Activated CD4-positive, alpha-beta T cell treated with anti-CD3 and anti-CD28 coated beads, Interleukin-2, amount 10 ng/mL, durations not matched to agents 24 days and 14 days (primary cell): ENCODE results near the gene ZMAT5. TPM values are rescaled to one million over a fixed set of nuclear protein-coding genes. Genes with fewer than 3 reads are reported as not detected.

Experiments
- DNase-seq: peaks from one replicate; pipeline ENCODE4 v3.0.0; 2022
- H3K27ac Mint-ChIP-seq: one replicate; pipeline ENCODE4 v1.8.0; 2022; ENCODE audit warnings: mild to moderate bottlenecking, mixed read lengths
- H3K27me3 Mint-ChIP-seq: one replicate; pipeline ENCODE4 v1.8.0; 2022; ENCODE audit warnings: mixed read lengths
- H3K36me3 Mint-ChIP-seq: one replicate; pipeline ENCODE4 v1.8.0; 2022; ENCODE audit warnings: low read depth, mild to moderate bottlenecking, mixed read lengths
- H3K4me1 Mint-ChIP-seq: one replicate; pipeline ENCODE4 v1.8.0; 2021; ENCODE audit warnings: mixed read lengths
- H3K4me3 Mint-ChIP-seq: one replicate; pipeline ENCODE4 v1.8.0; 2022; ENCODE audit warnings: mild to moderate bottlenecking, moderate library complexity, mixed read lengths
- H3K9me3 Mint-ChIP-seq: one replicate; pipeline ENCODE4 v1.8.0; 2021; ENCODE audit warnings: mixed read lengths
- intact Hi-C: fragments of 100-400 bp; cut with micrococcal nuclease; formaldehyde crosslinking; loops from one replicate; pipeline ENCODE4 v1.15.1; 2023
- total RNA-seq: library from RNA; stranded (reverse); gene quantifications from 2 replicates; pipeline ENCODE4 v1.2.3, GENCODE V29; 2022

Gene ZMAT5
- total RNA-seq, result 24.9 and 26.1 TPM in 2 replicates

DNA sequence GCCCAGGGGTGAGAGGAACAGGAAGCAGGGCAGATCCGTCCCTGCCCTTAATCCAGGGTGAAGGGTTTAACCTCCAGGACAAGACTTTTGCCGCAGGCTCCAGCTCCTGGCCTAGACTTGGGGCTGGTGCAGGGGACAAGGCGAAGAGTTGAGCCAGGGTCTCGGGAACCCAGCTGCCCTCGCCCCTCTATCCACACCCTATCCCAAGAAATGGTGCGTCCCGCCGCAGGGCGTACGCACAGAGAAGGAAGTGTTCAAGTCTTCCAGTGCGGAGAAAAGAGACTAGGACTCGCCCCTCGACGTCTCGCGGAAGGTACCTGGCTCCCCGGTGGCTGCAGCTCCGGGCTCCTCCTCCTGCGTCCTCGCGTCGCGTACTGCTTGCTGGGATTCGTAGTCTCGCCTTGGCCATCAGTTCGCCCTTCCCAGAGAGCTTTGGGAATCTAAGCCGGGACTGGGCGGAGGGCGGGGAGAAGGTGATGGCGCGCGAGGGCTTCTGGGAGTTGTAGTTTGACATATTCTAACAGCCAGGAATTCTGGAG, at the start of gene ZMAT5:
Gene ZMAT5 (minus strand): TSS at position 376 of the 539 bp plus-strand sequence. CDS start 18,463 bp downstream, outside the sequence.
- intact Hi-C loops, result loop anchor here (1.0 to 10.0 kb wide), 7 partner anchors 72 to 1202 kb away; partner anchors contain the start of genes ASCC2, MORC2, MTFP1 and MTMR3
- no peaks in the 10 kb centered on the region for H3K9me3 Mint-ChIP-seq

DNA sequence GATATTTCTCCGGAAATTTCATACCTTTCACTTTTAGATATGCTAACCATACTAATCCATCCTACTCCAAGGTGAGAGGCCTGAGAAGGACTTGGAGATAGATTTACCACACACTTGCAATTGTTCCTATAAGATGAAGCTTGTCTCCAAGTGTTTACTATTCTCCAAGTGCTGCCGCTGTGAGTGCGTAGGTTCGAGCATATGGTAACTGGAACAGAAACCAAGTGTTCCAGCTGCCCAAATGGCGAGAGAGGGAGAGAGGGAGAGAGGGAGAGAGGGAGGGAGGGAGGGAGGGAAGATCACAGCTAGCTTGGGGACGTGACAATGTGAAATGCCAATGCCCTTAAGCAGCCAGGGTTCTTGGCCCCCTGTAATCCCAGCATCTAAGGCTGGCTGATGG, 49.7 kb upstream of the ZMAT5 start:
- Mint-ChIP-seq H3K27me3 (no peaks in the 10 kb centered on the region), H3K4me1 (peaks cover 7% of the 10 kb centered on the region), H3K9me3 (no peaks in the 10 kb centered on the region), H3K27ac (no peak overlapping the region), H3K36me3 (peaks cover 70% of the 10 kb centered on the region), H3K4me3 (no peak overlapping the region)
- intact Hi-C loops, result no loop called here
- DNase-seq, result no peak

More for the DNA sequence above, at the start of gene ZMAT5:
- H3K4me3 Mint-ChIP-seq, result peak within 1 kb of the TSS; percentile 94
- peak within 1 kb of the TSS; percentile 95 for H3K27ac Mint-ChIP-seq
- peaks cover 22% of the 10 kb centered on the region for H3K4me1 Mint-ChIP-seq
- peaks cover 22% of the 10 kb centered on the region for H3K36me3 Mint-ChIP-seq
- H3K27me3 Mint-ChIP-seq, result no peaks in the 10 kb centered on the region
- peak; percentile 98 for DNase-seq

- peaks cover 68% of the 10 kb centered on the region for H3K36me3 Mint-ChIP-seq
- intact Hi-C loops, result no loop called here
- peaks cover 3% of the 10 kb centered on the region for H3K4me1 Mint-ChIP-seq
- no peaks in the 10 kb centered on the region for H3K9me3 Mint-ChIP-seq
- no peak for DNase-seq
- H3K4me3 Mint-ChIP-seq, result no peak overlapping the region
- no peak overlapping the region for H3K27ac Mint-ChIP-seq
- no peaks in the 10 kb centered on the region for H3K27me3 Mint-ChIP-seq
These were observed 49.3 kb upstream of the ZMAT5 start for GRCh38 chr22:29816128-29816527.

- no peak overlapping the region for H3K4me3 Mint-ChIP-seq
- no peak for DNase-seq
- no peaks in the 10 kb centered on the region for H3K4me1 Mint-ChIP-seq
- H3K27me3 Mint-ChIP-seq, result no peaks in the 10 kb centered on the region
- H3K27ac Mint-ChIP-seq, result no peak overlapping the region
- intact Hi-C loops, result no loop called here
- H3K36me3 Mint-ChIP-seq, result peaks cover 69% of the 10 kb centered on the region
- no peaks in the 10 kb centered on the region for H3K9me3 Mint-ChIP-seq
These were observed 48.8 kb upstream of the ZMAT5 start for GRCh38 chr22:29815580-29815979.

GRCh38 chr22:29814003-29814402, 47.2 kb upstream of the ZMAT5 start:
- no peaks in the 10 kb centered on the region for H3K4me1 Mint-ChIP-seq

DNA sequence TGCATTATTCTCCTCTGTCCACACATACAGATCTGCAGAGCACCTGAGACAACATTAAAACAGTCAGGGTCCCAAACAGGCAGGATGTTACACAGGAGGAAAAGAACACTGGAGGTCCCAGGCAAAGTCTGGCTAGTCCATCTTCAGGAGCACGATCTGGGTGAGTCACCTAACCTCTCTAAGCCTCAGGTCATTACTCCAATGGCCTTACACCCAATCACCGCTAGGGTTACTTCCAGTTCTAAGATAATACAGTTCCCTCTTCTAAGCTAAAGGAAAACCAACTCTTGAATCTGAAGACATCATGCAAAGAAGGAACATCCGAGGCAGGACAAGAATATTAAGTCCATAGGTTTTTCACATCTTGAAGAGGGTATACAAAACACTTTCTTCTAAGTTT, 46.8 kb upstream of the ZMAT5 start:
- intact Hi-C loops, result no loop called here
- no peak overlapping the region for H3K4me3 Mint-ChIP-seq
- no peaks in the 10 kb centered on the region for H3K4me1 Mint-ChIP-seq
- H3K9me3 Mint-ChIP-seq, result no peaks in the 10 kb centered on the region
- no peaks in the 10 kb centered on the region for H3K27me3 Mint-ChIP-seq
- H3K36me3 Mint-ChIP-seq, result peaks cover 68% of the 10 kb centered on the region
- no peak overlapping the region for H3K27ac Mint-ChIP-seq
- no peak for DNase-seq

More at GRCh38 chr22:29814003-29814402, 47.2 kb upstream of the ZMAT5 start:
- Mint-ChIP-seq H3K27me3 (no peaks in the 10 kb centered on the region), H3K27ac (no peak overlapping the region), H3K9me3 (no peaks in the 10 kb centered on the region), H3K4me3 (no peak overlapping the region), H3K36me3 (peaks cover 70% of the 10 kb centered on the region)
- DNase-seq, result no peak
- intact Hi-C loops, result no loop called here

DNA sequence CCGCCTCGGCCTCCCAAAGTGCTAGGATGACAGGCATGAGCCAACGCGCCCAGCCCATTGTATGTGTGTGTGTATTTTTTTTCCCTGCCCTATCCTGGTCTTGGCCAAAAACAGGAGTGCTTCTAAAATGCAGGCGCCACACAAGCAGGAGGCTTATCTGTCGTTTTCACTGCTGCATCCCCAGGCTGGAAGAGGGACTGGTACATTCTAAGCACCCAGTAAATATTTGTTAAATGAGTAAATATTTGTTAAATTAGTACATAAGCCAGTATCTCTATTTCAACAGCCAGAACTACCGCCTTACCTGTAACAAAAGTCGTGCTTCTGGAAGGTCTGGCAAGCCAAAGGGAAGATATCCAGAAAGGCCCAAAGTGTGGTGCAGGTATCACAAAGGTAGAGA, 46.3 kb upstream of the ZMAT5 start:
- Mint-ChIP-seq H3K36me3 (peaks cover 67% of the 10 kb centered on the region), H3K4me1 (no peaks in the 10 kb centered on the region), H3K9me3 (no peaks in the 10 kb centered on the region), H3K27ac (no peak overlapping the region), H3K27me3 (no peaks in the 10 kb centered on the region), H3K4me3 (no peak overlapping the region)
- DNase-seq, result no peak
- intact Hi-C loops, result no loop called here

GRCh38 chr22:29811377-29811776, 44.6 kb upstream of the ZMAT5 start:
- DNase-seq, result no peak
- Mint-ChIP-seq H3K4me3 (no peak overlapping the region), H3K36me3 (peaks cover 61% of the 10 kb centered on the region), H3K27me3 (no peaks in the 10 kb centered on the region), H3K4me1 (no peaks in the 10 kb centered on the region), H3K27ac (no peak overlapping the region), H3K9me3 (no peaks in the 10 kb centered on the region)
- intact Hi-C loops, result no loop called here

- intact Hi-C loops, result no loop called here
These were observed 43.4 kb upstream of the ZMAT5 start for GRCh38 chr22:29810216-29810615.

DNA sequence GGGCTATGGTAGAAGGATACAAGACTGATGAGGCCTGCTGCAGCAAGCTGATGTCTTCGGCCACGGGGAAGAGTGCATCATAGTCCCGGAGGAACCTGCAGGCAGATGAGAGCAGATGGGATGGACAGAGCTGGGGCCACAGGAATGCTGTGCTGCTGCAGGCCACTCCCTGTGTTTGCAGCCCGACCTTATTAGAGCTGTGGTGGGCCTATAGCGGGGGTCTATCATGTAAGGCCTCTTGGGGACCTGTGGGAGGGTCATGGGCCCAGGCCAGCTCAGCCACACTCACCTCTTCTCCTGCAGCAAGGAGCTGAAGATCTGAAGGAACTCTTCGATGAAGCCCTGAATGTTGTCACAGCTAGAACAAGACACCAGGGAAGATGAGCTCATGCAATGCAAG, 39.4 kb upstream of the ZMAT5 start:
- intact Hi-C loops, result no loop called here
- Mint-ChIP-seq H3K4me1 (no peaks in the 10 kb centered on the region), H3K27me3 (no peaks in the 10 kb centered on the region), H3K9me3 (no peaks in the 10 kb centered on the region), H3K36me3 (peaks cover 54% of the 10 kb centered on the region), H3K4me3 (no peak overlapping the region), H3K27ac (peak overlapping the region; percentile 45)
- DNase-seq, result no peak

More at GRCh38 chr22:29810216-29810615, 43.4 kb upstream of the ZMAT5 start:
- no peak for DNase-seq
- no peak overlapping the region for H3K27ac Mint-ChIP-seq
- H3K36me3 Mint-ChIP-seq, result peaks cover 64% of the 10 kb centered on the region
- H3K27me3 Mint-ChIP-seq, result no peaks in the 10 kb centered on the region
- no peak overlapping the region for H3K4me3 Mint-ChIP-seq
- no peaks in the 10 kb centered on the region for H3K9me3 Mint-ChIP-seq
- no peaks in the 10 kb centered on the region for H3K4me1 Mint-ChIP-seq

DNA sequence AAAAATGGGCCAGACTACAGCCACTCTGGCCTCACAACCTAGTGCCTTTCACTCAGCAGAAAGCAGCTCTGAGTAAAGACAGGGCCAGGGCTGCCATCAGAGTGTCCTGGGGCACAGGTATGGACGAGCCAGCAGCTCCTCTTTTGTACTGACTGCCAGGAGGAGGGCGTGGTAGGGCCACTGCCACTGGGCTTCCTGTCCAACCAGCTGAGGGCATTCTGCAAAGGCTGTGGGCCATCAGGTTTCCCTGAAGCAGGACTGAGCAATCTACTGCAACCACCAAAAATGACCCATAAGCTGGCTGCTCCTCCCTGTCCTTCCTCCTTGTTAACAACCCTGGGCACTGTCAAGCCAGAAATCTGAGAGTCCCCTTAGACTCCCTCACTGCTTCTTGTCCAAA, 38.2 kb upstream of the ZMAT5 start:
- Mint-ChIP-seq H3K4me1 (no peaks in the 10 kb centered on the region), H3K4me3 (no peak overlapping the region), H3K36me3 (peaks cover 57% of the 10 kb centered on the region), H3K9me3 (no peaks in the 10 kb centered on the region), H3K27me3 (no peaks in the 10 kb centered on the region), H3K27ac (no peak overlapping the region)
- intact Hi-C loops, result no loop called here
- DNase-seq, result no peak

DNA sequence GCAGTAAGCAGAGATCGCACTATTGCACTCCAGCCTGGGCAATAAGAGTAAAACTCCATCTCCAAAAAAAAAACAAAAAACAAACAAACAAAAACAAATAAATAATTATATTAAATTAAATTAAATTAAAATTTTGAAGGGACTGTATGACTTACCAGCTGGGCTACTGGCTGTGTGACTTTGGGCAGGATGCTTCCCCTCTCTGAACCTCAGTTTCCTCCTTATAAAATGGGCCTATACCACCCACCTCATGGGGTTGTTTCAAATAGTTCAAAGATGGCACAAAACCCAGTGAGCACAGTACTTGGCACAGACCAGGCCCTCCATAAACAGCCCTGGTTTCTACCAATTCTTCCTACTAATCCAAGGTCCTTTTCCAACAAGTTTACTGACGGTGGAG, 36.4 kb upstream of the ZMAT5 start:
- no peaks in the 10 kb centered on the region for H3K27me3 Mint-ChIP-seq
- intact Hi-C loops, result no loop called here

GRCh38 chr22:29801796-29802195, 35.0 kb upstream of the ZMAT5 start:
- intact Hi-C loops, result no loop called here
- Mint-ChIP-seq H3K4me1 (peaks cover 12% of the 10 kb centered on the region), H3K27me3 (no peaks in the 10 kb centered on the region), H3K36me3 (peaks cover 66% of the 10 kb centered on the region), H3K4me3 (no peak overlapping the region), H3K9me3 (no peaks in the 10 kb centered on the region), H3K27ac (no peak overlapping the region)
- no peak for DNase-seq

More for the DNA sequence above, 36.4 kb upstream of the ZMAT5 start:
- Mint-ChIP-seq H3K4me3 (no peak overlapping the region), H3K36me3 (peaks cover 63% of the 10 kb centered on the region), H3K4me1 (peaks cover 7% of the 10 kb centered on the region), H3K9me3 (no peaks in the 10 kb centered on the region), H3K27ac (no peak overlapping the region)
- DNase-seq, result no peak

- intact Hi-C loops, result no loop called here
- DNase-seq, result no peak
- H3K9me3 Mint-ChIP-seq, result no peaks in the 10 kb centered on the region
- H3K36me3 Mint-ChIP-seq, result peaks cover 64% of the 10 kb centered on the region
- H3K27me3 Mint-ChIP-seq, result no peaks in the 10 kb centered on the region
- no peak overlapping the region for H3K27ac Mint-ChIP-seq
- peaks cover 12% of the 10 kb centered on the region for H3K4me1 Mint-ChIP-seq
- no peak overlapping the region for H3K4me3 Mint-ChIP-seq
These were observed 34.3 kb upstream of the ZMAT5 start for GRCh38 chr22:29801153-29801552.

- Mint-ChIP-seq H3K36me3 (peaks cover 57% of the 10 kb centered on the region), H3K27ac (no peak overlapping the region), H3K9me3 (no peaks in the 10 kb centered on the region)
These were observed 32.4 kb upstream of the ZMAT5 start for GRCh38 chr22:29799217-29799680.

More at GRCh38 chr22:29799217-29799680, 32.4 kb upstream of the ZMAT5 start:
- H3K27me3 Mint-ChIP-seq, result no peaks in the 10 kb centered on the region
- intact Hi-C loops, result no loop called here
- no peak overlapping the region for H3K4me3 Mint-ChIP-seq
- peaks cover 12% of the 10 kb centered on the region for H3K4me1 Mint-ChIP-seq
- no peak for DNase-seq
